Keratinocyte (primary cell): ENCODE results near the gene MREG. TPM values are rescaled to one million over a fixed set of nuclear protein-coding genes. Genes with fewer than 3 reads are reported as not detected.
"Not testable (repeated sequence)": the region's sequence is repeated elsewhere in the genome, so short reads cannot be mapped to it uniquely, and the experiment has no call there.

Experiments used
- DNase-seq: peaks from one replicate; pipeline ENCODE4 v3.0.0-alpha.2; 2011; ENCODE audit warnings: low read depth, missing footprints, low spot score
- FAIRE-seq: peaks from 2 replicates; lab custom pipeline; 2011; peaks lifted over from hg19 to GRCh38; lab: Jason Lieb, UNC
- H2AFZ ChIP-seq: 2 replicates; pipeline ENCODE4 v1.6.0; 2012; ENCODE audit warnings: low read length, control low read depth, inconsistent platforms; ENCODE audit not compliant: control insufficient read depth
- H3K27ac ChIP-seq: 2 replicates; pipeline ENCODE4 v1.5.1; 2011; ENCODE audit warnings: low read length; ENCODE audit not compliant: control insufficient read depth, insufficient read depth
- H3K27me3 ChIP-seq: 3 replicates; pipeline ENCODE4 v1.6.0; 2011; ENCODE audit warnings: low read length; ENCODE audit not compliant: control insufficient read depth, insufficient read depth; ENCODE audit errors: extremely low read depth
- H3K36me3 ChIP-seq, 2 experiments: 2 replicates in 1 of 2; 3 replicates in 1 of 2; pipeline ENCODE4 v1.5.1; 2011; ENCODE audit warnings: low read length in 2 of 2, mild to moderate bottlenecking in 1 of 2; ENCODE audit not compliant: control insufficient read depth in 2 of 2, insufficient read depth in 2 of 2; ENCODE audit errors: extremely low read depth in 1 of 2
- H3K4me1 ChIP-seq: 3 replicates; pipeline ENCODE4 v1.5.1; 2011; ENCODE audit warnings: low read length; ENCODE audit not compliant: control insufficient read depth, insufficient read depth; ENCODE audit errors: extremely low read depth
- H3K4me2 ChIP-seq: 3 replicates; pipeline ENCODE4 v1.6.0; 2011; ENCODE audit warnings: low read depth, low read length; ENCODE audit not compliant: control insufficient read depth, insufficient read depth; ENCODE audit errors: extremely low read depth
- H3K4me3 ChIP-seq, 3 experiments: fragments of 200-600 bp in 1 of 3; sonication (generic) in 1 of 3; 2 replicates in 2 of 3; 3 replicates in 1 of 3; pipeline ENCODE4 v1.5.1; 2011 to 2016; ENCODE audit warnings: low read length in 3 of 3, mild to moderate bottlenecking in 3 of 3, control low read depth in 2 of 3, inconsistent platforms in 1 of 3, low read depth in 1 of 3, mixed read lengths in 1 of 3, mixed run types in 1 of 3, moderate library complexity in 1 of 3; ENCODE audit not compliant: control insufficient read depth in 2 of 3, insufficient read depth in 2 of 3; ENCODE audit errors: extremely low read depth in 1 of 3
- H3K79me2 ChIP-seq: 2 replicates; pipeline ENCODE4 v1.6.0; 2012; ENCODE audit warnings: low read length; ENCODE audit not compliant: control insufficient read depth, insufficient read depth
- H3K9ac ChIP-seq: 3 replicates; pipeline ENCODE4 v1.6.0; 2011; ENCODE audit warnings: low read length; ENCODE audit not compliant: control insufficient read depth, insufficient read depth; ENCODE audit errors: extremely low read depth
- H3K9me1 ChIP-seq: 3 replicates; pipeline ENCODE4 v1.6.0; 2011; ENCODE audit warnings: low read length; ENCODE audit not compliant: control insufficient read depth, insufficient read depth; ENCODE audit errors: extremely low read depth
- H3K9me3 ChIP-seq: 2 replicates; pipeline ENCODE4 v1.5.1; 2012; ENCODE audit warnings: low read depth, low read length; ENCODE audit not compliant: control insufficient read depth
- H4K20me1 ChIP-seq: 3 replicates; pipeline ENCODE4 v1.6.0; 2011; ENCODE audit warnings: low read length; ENCODE audit not compliant: control insufficient read depth, insufficient read depth; ENCODE audit errors: extremely low read depth
- EZH2 ChIP-seq: IDR thresholded peaks from one replicate; pipeline ENCODE4 v1.6.1; 2012; ENCODE audit warnings: inconsistent platforms, mild to moderate bottlenecking, low read length, moderate library complexity
- dilution Hi-C: fragments of 300-500 bp; cut with MboI; formaldehyde crosslinking; loops from one replicate; pipeline ENCODE4 v1.7.0; 2020; ENCODE audit warnings: low sequenced_read_pairs; ENCODE audit not compliant: extremely low pct_ligation_motif_present
- polyA plus RNA-seq, 5 experiments: library from polyadenylated mRNA; depleted of rRNA in 3 of 5; stranded (reverse) in 3 of 5; stranded (forward) in 1 of 5; unstranded in 1 of 5; fragments of >200 nt; gene quantifications; 1 replicate in 1 of 5; 2 replicates in 3 of 5; 3 replicates in 1 of 5; pipeline versions ENCODE4 v1.2.1 to v1.2.3, GENCODE V29; 2011 to 2012; ENCODE audit warnings: missing spikeins in 2 of 5, low read depth in 1 of 5, low replicate concordance in 1 of 5
- TF ChIP-seq, protein P1 (sequence below), 3 experiments: IDR thresholded peaks in 1 of 3; conservative IDR thresholded peaks in 1 of 3; optimal IDR thresholded peaks in 1 of 3; 2 replicates in 2 of 3; 3 replicates in 1 of 3; pipeline versions ENCODE3 to v1.5.1; 2011; ENCODE audit warnings: low read length in 3 of 3, mild to moderate bottlenecking in 3 of 3, moderate library complexity in 2 of 3, control low read depth in 1 of 3, inconsistent platforms in 1 of 3; ENCODE audit not compliant: insufficient read depth in 2 of 3; ENCODE audit errors: extremely low read depth in 1 of 3

The MREG gene
- polyA plus RNA-seq, 1 donor (not counting 4 experiments of a cell fraction or from before 2014, with no cell fraction given) = 32.9 TPM

- Histone ChIP-seq H3K79me2 (peaks cover 54% of the 10 kb centered on the region), H3K36me3 (peaks cover 3 to 7% of the 10 kb centered on the region in 2 experiments), H3K27me3 (no peaks in the 10 kb centered on the region), H3K9me1 (peaks cover 11% of the 10 kb centered on the region), H3K4me3 (no peak overlapping the region), H4K20me1 (peaks cover 11% of the 10 kb centered on the region), H3K4me1 (peaks cover 22% of the 10 kb centered on the region), H3K9me3 (no peaks in the 10 kb centered on the region), H3K27ac (peak overlapping the region; percentile 33), H2AFZ (no peak overlapping the region), H3K9ac (no peak overlapping the region), H3K4me2 (peak overlapping the region; percentile 41)
- FAIRE-seq (no peak), DNase-seq (no peak)
- dilution Hi-C loops = no loop called here
- TF ChIP-seq EZH2 = no peak
- TF ChIP-seq, protein P1, sequence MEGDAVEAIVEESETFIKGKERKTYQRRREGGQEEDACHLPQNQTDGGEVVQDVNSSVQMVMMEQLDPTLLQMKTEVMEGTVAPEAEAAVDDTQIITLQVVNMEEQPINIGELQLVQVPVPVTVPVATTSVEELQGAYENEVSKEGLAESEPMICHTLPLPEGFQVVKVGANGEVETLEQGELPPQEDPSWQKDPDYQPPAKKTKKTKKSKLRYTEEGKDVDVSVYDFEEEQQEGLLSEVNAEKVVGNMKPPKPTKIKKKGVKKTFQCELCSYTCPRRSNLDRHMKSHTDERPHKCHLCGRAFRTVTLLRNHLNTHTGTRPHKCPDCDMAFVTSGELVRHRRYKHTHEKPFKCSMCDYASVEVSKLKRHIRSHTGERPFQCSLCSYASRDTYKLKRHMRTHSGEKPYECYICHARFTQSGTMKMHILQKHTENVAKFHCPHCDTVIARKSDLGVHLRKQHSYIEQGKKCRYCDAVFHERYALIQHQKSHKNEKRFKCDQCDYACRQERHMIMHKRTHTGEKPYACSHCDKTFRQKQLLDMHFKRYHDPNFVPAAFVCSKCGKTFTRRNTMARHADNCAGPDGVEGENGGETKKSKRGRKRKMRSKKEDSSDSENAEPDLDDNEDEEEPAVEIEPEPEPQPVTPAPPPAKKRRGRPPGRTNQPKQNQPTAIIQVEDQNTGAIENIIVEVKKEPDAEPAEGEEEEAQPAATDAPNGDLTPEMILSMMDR (optimal IDR thresholded peaks at IDR 0.05 in 1 of 3, IDR thresholded peaks at IDR 0.05 in 1 of 3, conservative IDR thresholded peaks at IDR 0.05 in 1 of 3; ENCODE audit: extremely low read depth in 1 of 3, insufficient read depth in 2 of 3, low read length in 3 of 3) = no peak
Observed at GRCh38 chr2:215973145-215973792, 40.1 kb downstream of the MREG start.

DNA sequence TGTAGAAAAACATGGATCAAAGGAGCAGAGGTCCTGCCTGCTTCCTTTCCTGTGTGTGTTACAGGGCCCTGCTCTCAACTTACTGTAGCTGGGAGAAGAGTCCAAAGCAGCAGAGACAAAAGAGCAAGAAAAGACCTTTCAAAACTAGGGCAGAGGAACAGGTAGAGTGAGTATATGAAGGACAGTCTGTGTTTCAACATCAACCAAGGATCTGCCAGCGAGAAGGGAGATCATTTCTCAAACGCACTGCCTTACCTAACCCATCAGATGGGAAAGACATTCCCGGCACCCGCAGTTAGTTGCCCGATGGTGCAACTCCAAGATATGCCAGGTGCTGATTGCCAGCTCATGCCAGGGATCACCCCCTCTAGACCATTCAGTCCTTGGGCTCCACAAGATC, 41.7 kb downstream of the MREG start:
- peaks cover 58% of the 10 kb centered on the region for H3K79me2 ChIP-seq
- no peak overlapping the region for H3K27ac ChIP-seq
- DNase-seq = no peak
- H3K4me1 ChIP-seq = peaks cover 38% of the 10 kb centered on the region
- no peak overlapping the region for H3K4me3 ChIP-seq
- H3K4me2 ChIP-seq = no peak overlapping the region
- H3K9me3 ChIP-seq = no peaks in the 10 kb centered on the region
- no peak for TF ChIP-seq EZH2
- no peak for FAIRE-seq
- H3K9ac ChIP-seq = no peak overlapping the region
- no peak overlapping the region for H2AFZ ChIP-seq
- H3K27me3 ChIP-seq = no peaks in the 10 kb centered on the region
- peaks cover 13% of the 10 kb centered on the region for H3K9me1 ChIP-seq
- H4K20me1 ChIP-seq = peaks cover 11% of the 10 kb centered on the region
- dilution Hi-C loops = no loop called here
- peaks cover 3 to 7% of the 10 kb centered on the region in 2 experiments for H3K36me3 ChIP-seq

- DNase-seq, H3K27me3 ChIP-seq, H3K27ac ChIP-seq, H2AFZ ChIP-seq, H3K9ac ChIP-seq, FAIRE-seq, H3K4me2 ChIP-seq, H3K9me3 ChIP-seq, H3K4me3 ChIP-seq, dilution Hi-C loops, H3K36me3 ChIP-seq: not testable (repeated sequence)
- H3K9me1 ChIP-seq = peaks cover 13% of the 10 kb centered on the region
- peaks cover 11% of the 10 kb centered on the region for H4K20me1 ChIP-seq
- peaks cover 39% of the 10 kb centered on the region for H3K4me1 ChIP-seq
- peaks cover 58% of the 10 kb centered on the region for H3K79me2 ChIP-seq
Observed at GRCh38 chr2:215970894-215971293, 42.5 kb downstream of the MREG start.
